PFSK-1 (cell line): ENCODE results near the gene FGF19.

Experiments used
- POLR2AphosphoS5 ChIP-seq: IDR thresholded peaks from 2 replicates; pipeline ENCODE4 v1.6.1; 2012; ENCODE audit warnings: low read depth, mild to moderate bottlenecking, control low read depth, low read length, moderate library complexity
- REST ChIP-seq, 2 experiments: IDR thresholded peaks; 2 replicates each; pipeline versions ENCODE4 v1.6.1 to v1.8.0; 2011 to 2012; ENCODE audit warnings: low read depth in 2 of 2, low read length in 2 of 2, control low read depth in 1 of 2, inconsistent platforms in 1 of 2, mild to moderate bottlenecking in 1 of 2, moderate library complexity in 1 of 2; ENCODE audit not compliant: insufficient read depth in 1 of 2
- SIN3A ChIP-seq: IDR thresholded peaks from 2 replicates; pipeline ENCODE4 v1.6.1; 2012; ENCODE audit warnings: mild to moderate bottlenecking, low read length, moderate library complexity, borderline replicate concordance; ENCODE audit not compliant: insufficient read depth
- TAF1 ChIP-seq: IDR thresholded peaks from 2 replicates; pipeline ENCODE4 v1.6.1; 2012; ENCODE audit warnings: low read length, control low read depth, borderline replicate concordance; ENCODE audit not compliant: insufficient read depth

- TF ChIP-seq POLR2AphosphoS5 (no peak), REST (IDR thresholded peaks at IDR 0.05; ENCODE audit: insufficient read depth in 1 of 2, low read depth in 2 of 2, low read length in 2 of 2) (no peak), TAF1 (no peak), SIN3A (no peak)
These were observed 40.6 kb upstream of the FGF19 start for GRCh38 chr11:69744435-69744834.
